HepG2 (cell line): ENCODE results near the gene MEDAG. TPM values are rescaled to one million over a fixed set of nuclear protein-coding genes. Genes with fewer than 3 reads are reported as not detected.

Experiments
- AHR ChIP-seq: IDR thresholded peaks from 2 replicates; pipeline ENCODE4 v1.6.1; 2018; ENCODE audit warnings: missing genetic modification reagents, missing compliant biosample characterization
- ARNTL ChIP-seq: sonication (generic); formaldehyde crosslinking; IDR thresholded peaks from 2 replicates; pipeline ENCODE4 v1.4.0; 2020; ENCODE audit warnings: mild to moderate bottlenecking, missing genetic modification reagents
- CCAR2 ChIP-seq: fragments of 200-400 bp; formaldehyde crosslinking; optimal IDR thresholded peaks from 2 replicates; pipeline ENCODE3; 2018; ENCODE audit warnings: low read depth, mild to moderate bottlenecking, low read length, moderate library complexity
- CERS6 ChIP-seq: sonication (generic); formaldehyde crosslinking; IDR thresholded peaks from 2 replicates; pipeline ENCODE4 v1.5.0; 2020; ENCODE audit warnings: missing genetic modification reagents
- CHCHD3 ChIP-seq: sonication (generic); formaldehyde crosslinking; IDR thresholded peaks from 2 replicates; pipeline ENCODE4 v1.8.0; 2022; ENCODE audit warnings: mild to moderate bottlenecking, missing genetic modification reagents, moderate library complexity
- CREB1 ChIP-seq, 2 experiments: fragments of 450-650 bp in 1 of 2; IDR thresholded peaks; 2 replicates each; pipeline ENCODE4 v1.6.1; 2016 to 2017; ENCODE audit warnings: control low read depth in 1 of 2, mild to moderate bottlenecking in 1 of 2, missing compliant biosample characterization in 1 of 2, missing genetic modification characterization in 1 of 2
- E2F2 ChIP-seq: sonication (generic); formaldehyde crosslinking; IDR thresholded peaks from 2 replicates; pipeline ENCODE4 v1.4.0; 2020; ENCODE audit warnings: missing genetic modification reagents, borderline replicate concordance
- ELF4 ChIP-seq: sonication (generic); formaldehyde crosslinking; IDR thresholded peaks from 2 replicates; pipeline ENCODE4 v1.5.0; 2020; ENCODE audit warnings: missing genetic modification reagents, mild to moderate bottlenecking, moderate library complexity, borderline replicate concordance
- FLYWCH1 ChIP-seq: sonication (generic); formaldehyde crosslinking; IDR thresholded peaks from 2 replicates; pipeline ENCODE4 v1.8.1; 2023; ENCODE audit warnings: mild to moderate bottlenecking, missing genetic modification reagents
- GATA4 ChIP-seq: sonication (generic); IDR thresholded peaks from 2 replicates; pipeline ENCODE4 v1.6.1; 2016; ENCODE audit warnings: antibody characterized with exemption, low read depth, borderline replicate concordance
- MATR3 ChIP-seq: sonication (generic); formaldehyde crosslinking; IDR thresholded peaks from 2 replicates; pipeline ENCODE4 v1.4.0; 2020; ENCODE audit warnings: missing genetic modification reagents
- PHF8 ChIP-seq: sonication (generic); formaldehyde crosslinking; IDR thresholded peaks from 2 replicates; pipeline ENCODE4 v1.5.0; 2020; ENCODE audit warnings: missing genetic modification reagents
- RELA ChIP-seq: sonication (generic); formaldehyde crosslinking; IDR thresholded peaks from 2 replicates; pipeline ENCODE4 v1.4.0; 2020; ENCODE audit warnings: missing genetic modification reagents
- SAFB2 ChIP-seq: sonication (generic); formaldehyde crosslinking; IDR thresholded peaks from 2 replicates; pipeline ENCODE4 v1.5.1; 2020; ENCODE audit warnings: missing genetic modification reagents, low read depth, mild to moderate bottlenecking, borderline replicate concordance
- SRF ChIP-seq: IDR thresholded peaks from 2 replicates; pipeline ENCODE4 v1.6.1; 2011; ENCODE audit warnings: mild to moderate bottlenecking, low read depth, low read length, moderate library complexity
- TBX2 ChIP-seq: sonication (generic); formaldehyde crosslinking; IDR thresholded peaks from 2 replicates; pipeline ENCODE4 v1.5.0; 2020; ENCODE audit warnings: missing genetic modification reagents, mild to moderate bottlenecking, borderline replicate concordance
- ZFAT ChIP-seq: sonication (generic); formaldehyde crosslinking; conservative IDR thresholded peaks from 2 replicates; pipeline ENCODE4 v1.8.1; 2023; ENCODE audit warnings: missing genetic modification reagents, inconsistent platforms
- ZFP37 ChIP-seq: sonication (generic); formaldehyde crosslinking; IDR thresholded peaks from 2 replicates; pipeline ENCODE4 v1.4.0; 2020; ENCODE audit warnings: missing genetic modification reagents, borderline replicate concordance
- ZNF101 ChIP-seq: sonication (generic); formaldehyde crosslinking; IDR thresholded peaks from 2 replicates; pipeline ENCODE4 v1.4.0; 2020; ENCODE audit warnings: mild to moderate bottlenecking, low read depth, missing genetic modification reagents, borderline replicate concordance
- ZNF292 ChIP-seq: sonication (generic); formaldehyde crosslinking; IDR thresholded peaks from 2 replicates; pipeline ENCODE4 v1.8.1; 2022; ENCODE audit warnings: mild to moderate bottlenecking, low read depth, missing genetic modification reagents, borderline replicate concordance
- ZNF326 ChIP-seq: sonication (generic); formaldehyde crosslinking; IDR thresholded peaks from 2 replicates; pipeline ENCODE4 v1.4.0; 2020; ENCODE audit warnings: missing genetic modification reagents, borderline replicate concordance
- ZNF607 ChIP-seq: sonication (generic); formaldehyde crosslinking; IDR thresholded peaks from 2 replicates; pipeline ENCODE4 v1.5.1; 2020; ENCODE audit warnings: missing genetic modification reagents, mild to moderate bottlenecking, borderline replicate concordance
- ZNF674 ChIP-seq: sonication (generic); formaldehyde crosslinking; IDR thresholded peaks from 2 replicates; pipeline ENCODE4 v1.5.0; 2020; ENCODE audit warnings: low read depth, mild to moderate bottlenecking, missing genetic modification reagents
- polyA plus RNA-seq, 8 experiments: library from polyadenylated mRNA; depleted of rRNA in 3 of 8; stranded (reverse) in 7 of 8; unstranded in 1 of 8; fragments of >200 nt; fragmentation: Illumina TruSeq in 4 of 8; extraction: Trizol in 4 of 8; gene quantifications; 2 replicates each; pipeline versions ENCODE4 v1.2.1 to v1.2.3, GENCODE V29; 2011 to 2016; ENCODE audit warnings: low read depth in 4 of 8, missing spikeins in 1 of 8, mixed read lengths in 1 of 8; ENCODE audit not compliant: insufficient read depth in 1 of 8
- total RNA-seq, 5 experiments: library from RNA; depleted of rRNA; stranded (reverse); fragments of >200 nt; fragmentation: Illumina TruSeq; extraction: Trizol; gene quantifications; 2 replicates each; pipeline ENCODE4 v1.2.3, GENCODE V29; 2016; ENCODE audit warnings: low read depth in 1 of 5
- TF ChIP-seq, protein P1 (sequence below): sonication (generic); formaldehyde crosslinking; IDR thresholded peaks from 2 replicates; pipeline ENCODE4 v1.5.1; 2020; ENCODE audit warnings: missing genetic modification reagents, mild to moderate bottlenecking, borderline replicate concordance
- TF ChIP-seq, protein P2 (sequence below): sonication (generic); formaldehyde crosslinking; IDR thresholded peaks from 2 replicates; pipeline ENCODE4 v1.8.1; 2023; ENCODE audit warnings: mild to moderate bottlenecking, moderate library complexity, missing genetic modification reagents

MEDAG gene
- total and polyA plus RNA-seq, 2 of the 13 experiments (the other 11 are each of a cell fraction or from before 2014, with no cell fraction given), result not detected

DNA sequence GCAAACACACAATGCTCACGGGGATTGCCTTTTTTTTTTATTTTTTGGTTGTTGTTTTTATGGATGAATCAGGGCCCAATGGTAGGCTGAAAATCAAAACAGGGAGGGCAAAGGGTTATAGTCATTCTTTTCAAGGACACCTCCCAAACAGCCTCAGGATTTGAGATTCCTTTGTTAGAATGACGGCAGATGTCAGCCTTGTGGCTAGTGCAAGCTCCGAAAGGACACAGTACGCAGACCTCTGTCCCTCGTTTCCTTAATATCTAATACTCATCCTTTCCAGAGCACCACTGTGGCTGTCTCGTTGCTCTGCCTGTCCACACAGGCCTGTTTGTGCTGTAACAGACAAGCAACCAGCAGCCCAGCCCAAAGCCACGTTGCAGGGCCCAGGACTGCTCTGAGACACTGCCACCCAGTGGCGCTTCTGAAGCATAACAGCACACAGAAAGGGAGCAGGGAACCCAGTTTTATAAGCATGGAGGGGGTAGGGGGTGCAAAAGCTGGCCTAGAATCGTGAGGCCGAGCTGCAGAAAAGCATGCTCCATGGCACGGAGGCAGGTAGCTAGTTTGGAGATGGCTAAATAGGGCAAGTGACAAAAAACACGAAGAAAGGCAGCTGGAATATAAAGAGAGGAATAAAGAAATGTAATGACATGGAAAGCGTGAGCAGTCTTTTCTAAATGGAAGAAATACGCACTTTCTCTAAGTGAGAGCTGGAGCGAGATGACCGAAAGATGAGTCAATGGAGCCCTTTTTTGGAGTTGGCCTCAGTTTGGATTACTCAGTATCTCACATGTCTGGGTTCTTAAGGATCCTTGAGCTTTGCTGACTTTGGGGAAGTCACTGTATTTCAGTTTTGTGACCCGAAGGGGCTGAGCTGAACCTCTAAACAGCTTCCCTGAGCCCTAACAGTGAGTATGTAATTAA lies 40.7 kb upstream of the MEDAG start (continued):
- TF ChIP-seq, protein P1, sequence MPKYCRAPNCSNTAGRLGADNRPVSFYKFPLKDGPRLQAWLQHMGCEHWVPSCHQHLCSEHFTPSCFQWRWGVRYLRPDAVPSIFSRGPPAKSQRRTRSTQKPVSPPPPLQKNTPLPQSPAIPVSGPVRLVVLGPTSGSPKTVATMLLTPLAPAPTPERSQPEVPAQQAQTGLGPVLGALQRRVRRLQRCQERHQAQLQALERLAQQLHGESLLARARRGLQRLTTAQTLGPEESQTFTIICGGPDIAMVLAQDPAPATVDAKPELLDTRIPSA (CRISPR knock-in tag), result no peak
- no peak for TF ChIP-seq ZNF674 (CRISPR knock-in tag)
- no peak for TF ChIP-seq TBX2
- TF ChIP-seq ZFAT (CRISPR knock-in tag), result no peak
- no peak for TF ChIP-seq CHCHD3 (CRISPR knock-in tag)
- TF ChIP-seq CCAR2, result no peak
- no peak for TF ChIP-seq CERS6 (CRISPR knock-in tag)
- no peak; the same call in 1 of the 2 replicates for TF ChIP-seq ARNTL (CRISPR knock-in tag)
- TF ChIP-seq ZNF607 (CRISPR knock-in tag), result no peak
- TF ChIP-seq ZNF101, result no peak
- TF ChIP-seq SRF, result no peak
- TF ChIP-seq E2F2 (CRISPR knock-in tag), result no peak
- no peak for TF ChIP-seq MATR3 (CRISPR knock-in tag)
- TF ChIP-seq CREB1 (IDR thresholded peaks at IDR 0.05), result no peak
- no peak for TF ChIP-seq CREB1 (CRISPR knock-in tag; IDR thresholded peaks at IDR 0.05)
- TF ChIP-seq PHF8 (CRISPR knock-in tag), result peak; percentile 36; the same call in 1 of the 2 replicates
- TF ChIP-seq, protein P2, sequence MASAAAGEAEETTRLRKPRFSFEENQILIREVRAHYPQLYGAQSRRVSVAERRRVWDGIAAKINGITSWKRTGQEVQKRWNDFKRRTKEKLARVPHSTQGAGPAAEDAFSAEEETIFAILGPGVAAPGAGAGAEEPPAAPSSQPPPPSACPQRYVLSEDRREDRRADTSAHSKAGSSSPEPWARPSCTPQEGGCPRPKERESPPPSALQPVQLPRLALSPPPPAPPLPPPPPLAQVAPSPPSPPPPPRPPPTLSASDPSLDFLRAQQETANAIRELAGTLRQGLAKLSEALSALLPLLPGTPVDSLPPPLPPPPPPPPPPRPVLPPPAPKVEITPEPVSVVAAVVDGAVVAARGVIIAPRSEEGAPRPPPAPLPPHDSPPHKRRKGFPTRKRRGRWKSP, result no peak
- no peak for TF ChIP-seq FLYWCH1 (CRISPR knock-in tag)
- no peak for TF ChIP-seq SAFB2 (CRISPR knock-in tag)
- peak; percentile 91 for TF ChIP-seq ZNF292 (CRISPR knock-in tag)
- TF ChIP-seq ELF4 (CRISPR knock-in tag), result no peak
- TF ChIP-seq RELA (CRISPR knock-in tag), result no peak
- TF ChIP-seq ZNF326 (CRISPR knock-in tag), result no peak
- TF ChIP-seq ZFP37, result no peak
- no peak for TF ChIP-seq GATA4
- no peak for TF ChIP-seq AHR (CRISPR knock-in tag)
